Activated T-helper 9 cell treated with anti-CD3 and anti-CD28 coated beads, Interleukin-2, amount 50 U/mL, for 16 hours (primary cell): ENCODE data around the gene VAV2.

Source experiments
- DNase-seq: peaks from one replicate; pipeline ENCODE4 v3.0.0-alpha.2; 2020; ENCODE audit warnings: low read depth

VAV2 gene

DNA sequence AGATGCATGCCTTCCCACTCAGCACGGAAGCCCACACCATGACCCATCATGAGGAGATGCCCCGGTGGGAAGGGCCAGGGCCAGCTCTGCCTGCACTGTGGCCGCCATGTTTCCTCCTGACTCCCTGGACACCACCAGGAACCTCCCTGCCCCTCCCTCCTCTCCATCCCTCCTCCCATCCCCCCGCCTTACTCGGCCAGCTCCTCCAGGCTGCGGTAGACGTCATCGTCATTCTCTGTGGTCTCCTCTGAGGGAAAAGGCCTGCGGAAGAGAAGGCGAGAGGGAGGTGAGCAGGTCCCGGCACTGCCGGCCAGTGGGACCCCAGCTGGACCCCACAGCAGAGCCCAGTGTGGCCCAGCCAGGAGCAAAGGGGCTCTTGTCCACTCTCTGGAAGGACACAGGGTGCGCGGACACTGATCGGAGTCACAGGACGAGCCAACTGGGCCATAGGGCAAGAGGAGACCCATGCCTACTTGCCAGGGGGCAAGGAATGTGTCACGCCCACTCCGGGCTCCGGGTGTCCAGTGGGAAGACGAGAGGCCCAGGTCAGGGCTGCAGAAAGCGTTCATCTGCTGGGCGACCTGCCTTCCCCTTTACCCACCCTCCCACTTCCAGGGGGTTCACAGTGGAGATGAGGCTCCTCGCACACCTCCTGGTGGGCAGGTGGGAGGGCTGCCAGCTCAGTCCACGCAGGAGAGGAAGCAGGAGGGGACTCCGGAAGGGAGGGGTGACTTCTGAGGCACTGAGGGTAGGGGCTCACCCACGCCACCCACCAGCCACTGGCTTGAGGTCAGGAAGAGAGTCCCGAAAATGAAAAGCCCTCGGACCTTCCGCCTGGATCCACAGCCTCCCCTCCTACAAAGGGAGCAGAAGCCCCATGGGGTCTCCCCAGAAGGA, 157.8 kb downstream of the VAV2 start:
- DNase-seq = no peak

DNA sequence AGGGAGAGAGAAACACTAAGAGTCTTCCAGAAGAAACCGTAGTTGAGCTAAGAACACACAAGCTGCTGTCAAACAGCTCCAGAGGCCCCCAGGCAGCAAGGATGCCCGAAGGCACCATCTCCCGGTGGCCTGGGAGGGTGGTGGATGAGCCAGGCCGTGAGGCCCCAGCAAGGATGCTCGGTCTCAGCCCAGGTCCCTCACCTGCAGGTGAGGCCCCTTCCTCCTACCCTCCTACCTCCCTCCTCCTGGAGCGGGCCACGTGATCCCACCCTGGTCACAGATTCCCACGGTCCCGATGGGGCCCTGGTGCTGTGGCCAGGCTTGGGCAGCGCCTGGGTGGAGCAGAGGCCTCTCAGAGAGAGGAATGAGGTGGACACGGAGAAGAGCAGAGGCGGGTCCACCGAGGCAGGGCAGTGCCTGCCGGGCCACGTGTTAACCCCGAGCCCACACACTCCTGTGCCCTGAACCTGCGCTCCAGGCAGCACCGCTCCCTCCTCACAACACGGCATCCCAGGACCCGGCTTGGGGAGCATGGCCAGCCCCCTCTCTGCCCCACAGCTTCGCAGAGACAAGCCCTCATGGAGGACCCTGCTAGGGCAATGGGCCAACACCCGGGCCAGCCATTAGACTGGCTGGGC, 158.6 kb downstream of the VAV2 start:
- DNase-seq = no peak

DNA sequence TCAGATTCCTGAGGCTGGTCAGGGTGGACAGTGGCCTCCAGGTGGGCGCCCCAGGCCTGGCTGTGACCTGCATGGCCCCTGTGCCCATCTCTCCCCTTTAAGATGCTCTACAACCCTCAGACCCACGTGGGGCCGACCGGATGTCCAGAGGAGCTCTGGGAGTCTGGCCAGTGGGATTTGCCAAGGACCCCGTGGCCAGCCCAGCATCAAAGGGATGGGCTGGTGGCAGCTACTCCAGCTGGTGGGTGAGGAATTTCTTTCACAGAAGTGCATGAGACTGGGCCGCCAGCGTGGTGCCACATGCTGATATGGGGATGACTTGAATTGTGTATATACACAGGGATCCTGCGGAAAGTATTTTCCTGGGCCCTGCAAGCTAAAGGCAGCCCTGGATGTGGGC, 159.2 kb downstream of the VAV2 start:
- DNase-seq = no peak

DNA sequence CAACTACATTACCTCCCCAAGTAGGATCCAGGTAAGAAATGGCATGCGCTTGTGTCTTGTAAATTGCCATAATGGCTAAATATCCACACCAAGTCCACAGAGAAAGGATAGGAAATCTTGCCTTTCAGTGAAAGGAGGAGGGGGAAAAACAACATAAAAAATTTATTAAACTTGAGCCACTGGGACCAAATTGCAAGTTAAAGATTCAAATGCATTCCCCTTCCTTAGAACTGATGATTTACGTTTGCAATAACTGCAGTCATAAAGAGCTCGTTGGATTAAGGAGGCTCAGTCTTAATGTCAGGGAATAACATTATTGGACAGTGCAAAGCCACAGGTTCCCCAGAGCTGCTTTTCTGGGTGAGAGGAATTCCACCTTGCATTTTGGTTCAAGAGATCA, 161.4 kb downstream of the VAV2 start:
- no peak for DNase-seq

GRCh38 chr9:133830310-133830709, 161.8 kb downstream of the VAV2 start:
- no peak for DNase-seq

DNA sequence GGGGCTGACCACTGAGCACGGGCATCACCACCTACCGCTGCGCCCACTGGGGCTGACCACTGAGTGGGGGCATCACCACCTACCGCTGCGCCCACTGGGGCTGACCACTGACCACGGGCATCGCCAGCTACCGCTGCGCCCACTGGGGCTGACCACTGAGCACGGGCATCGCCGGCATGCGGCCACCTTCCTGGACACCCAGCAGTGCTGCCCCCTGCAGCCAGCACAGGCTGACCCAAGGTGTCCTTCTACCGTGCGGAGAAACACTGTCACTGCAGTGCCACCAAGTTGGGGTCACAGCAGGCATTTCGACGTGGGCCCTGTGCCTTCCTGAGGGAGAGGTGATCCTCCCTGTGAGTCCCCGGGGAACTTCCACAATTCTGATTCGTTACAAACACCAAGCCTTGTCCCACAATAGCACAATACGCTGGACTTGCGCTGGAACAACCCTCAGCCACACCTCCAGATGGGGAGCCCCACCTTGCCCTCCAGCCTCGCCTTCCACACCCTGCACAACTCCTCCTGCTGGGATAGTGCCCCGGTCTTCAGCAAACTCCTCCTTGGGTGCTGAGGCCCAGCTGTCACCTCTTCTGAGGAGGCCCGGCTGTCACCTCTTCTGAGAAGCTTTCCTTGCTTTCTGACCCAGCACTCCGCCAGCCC, 163.7 kb downstream of the VAV2 start:
- no peak for DNase-seq

GRCh38 chr9:133826289-133827085, 165.6 kb downstream of the VAV2 start:
- no peak for DNase-seq

DNA sequence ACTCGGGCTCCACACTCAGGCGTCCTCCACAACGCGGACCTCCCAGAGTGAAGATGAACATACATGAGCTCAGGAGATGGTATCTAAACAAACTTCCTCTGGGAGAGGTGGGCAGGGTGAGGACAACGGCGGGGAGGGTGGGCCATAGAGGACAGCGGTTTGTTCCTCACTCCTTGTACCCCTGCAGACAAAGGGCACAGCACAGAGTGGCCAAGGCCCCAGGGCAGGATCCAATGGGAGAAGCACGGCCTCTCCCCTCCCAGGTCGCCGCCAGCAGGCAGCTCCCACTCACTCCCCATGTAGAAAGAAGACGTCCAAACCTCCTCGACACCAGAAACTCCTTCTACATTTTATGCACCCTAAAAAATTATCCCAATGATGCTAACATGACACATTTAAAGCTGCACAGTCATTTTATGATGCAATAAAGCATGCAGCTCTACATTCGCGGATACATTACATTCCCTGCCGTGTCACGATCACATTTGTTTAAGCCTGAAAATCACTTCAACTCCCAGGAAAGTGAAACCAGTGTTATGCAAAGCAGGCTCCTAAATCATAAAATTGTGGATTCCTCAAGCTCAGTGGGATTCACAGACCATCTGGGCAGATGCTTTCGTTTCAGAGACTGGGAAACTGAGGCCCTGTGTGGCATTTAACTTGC, 166.4 kb downstream of the VAV2 start:
- no peak for DNase-seq

DNA sequence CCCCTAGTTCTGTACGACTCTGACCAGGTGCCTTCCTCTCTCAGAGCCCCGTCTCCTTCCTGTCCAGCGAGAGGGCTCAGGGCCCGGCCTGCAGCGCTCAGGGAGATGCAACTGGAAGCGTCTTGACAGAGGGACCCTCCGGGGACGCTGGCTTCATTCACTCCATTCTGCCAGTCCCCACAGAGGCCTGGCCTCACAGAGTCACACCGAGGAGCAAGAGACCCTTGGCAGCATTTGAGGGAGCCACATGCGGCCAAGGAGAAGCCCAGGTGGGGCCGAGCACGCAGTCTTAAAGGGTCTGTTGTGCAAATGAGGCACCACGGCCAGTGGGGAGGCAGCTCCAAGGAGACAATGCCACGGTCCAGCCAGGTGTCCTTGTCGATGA, 167.3 kb downstream of the VAV2 start:
- no peak for DNase-seq

DNA sequence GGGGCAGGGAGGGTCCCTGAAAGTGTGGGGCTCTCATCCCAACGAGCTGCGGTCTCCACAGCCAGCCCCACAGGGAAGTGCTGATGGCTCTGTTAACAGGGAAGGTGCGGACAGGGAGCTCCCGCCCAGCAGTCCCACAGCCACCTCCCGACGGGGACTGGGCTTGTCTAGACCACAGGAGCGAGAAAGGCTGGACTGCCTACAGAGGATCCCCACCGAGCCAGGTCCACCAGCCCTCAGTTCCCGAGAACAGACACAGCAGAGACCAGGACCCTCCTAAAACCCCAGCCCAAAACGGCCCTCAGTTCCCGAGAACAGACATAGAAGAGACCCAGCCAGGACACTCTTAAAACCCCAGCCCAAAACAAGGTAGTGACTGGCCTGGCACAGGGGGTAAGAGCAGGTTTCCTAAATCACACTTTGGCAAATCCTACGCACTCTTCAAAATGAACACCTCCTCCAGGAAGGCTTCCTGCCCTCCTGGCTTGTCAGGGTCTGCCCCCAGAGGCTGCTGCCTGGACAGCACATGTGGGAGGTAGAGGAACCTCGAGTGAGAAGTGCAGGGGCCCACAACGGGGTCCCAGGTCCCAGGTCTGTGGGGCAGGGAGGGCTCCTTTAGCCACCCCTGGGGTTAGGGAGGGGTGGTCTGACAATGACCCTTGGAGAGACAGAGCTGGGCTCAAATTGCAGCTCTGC, 167.9 kb downstream of the VAV2 start:
- no peak for DNase-seq

DNA sequence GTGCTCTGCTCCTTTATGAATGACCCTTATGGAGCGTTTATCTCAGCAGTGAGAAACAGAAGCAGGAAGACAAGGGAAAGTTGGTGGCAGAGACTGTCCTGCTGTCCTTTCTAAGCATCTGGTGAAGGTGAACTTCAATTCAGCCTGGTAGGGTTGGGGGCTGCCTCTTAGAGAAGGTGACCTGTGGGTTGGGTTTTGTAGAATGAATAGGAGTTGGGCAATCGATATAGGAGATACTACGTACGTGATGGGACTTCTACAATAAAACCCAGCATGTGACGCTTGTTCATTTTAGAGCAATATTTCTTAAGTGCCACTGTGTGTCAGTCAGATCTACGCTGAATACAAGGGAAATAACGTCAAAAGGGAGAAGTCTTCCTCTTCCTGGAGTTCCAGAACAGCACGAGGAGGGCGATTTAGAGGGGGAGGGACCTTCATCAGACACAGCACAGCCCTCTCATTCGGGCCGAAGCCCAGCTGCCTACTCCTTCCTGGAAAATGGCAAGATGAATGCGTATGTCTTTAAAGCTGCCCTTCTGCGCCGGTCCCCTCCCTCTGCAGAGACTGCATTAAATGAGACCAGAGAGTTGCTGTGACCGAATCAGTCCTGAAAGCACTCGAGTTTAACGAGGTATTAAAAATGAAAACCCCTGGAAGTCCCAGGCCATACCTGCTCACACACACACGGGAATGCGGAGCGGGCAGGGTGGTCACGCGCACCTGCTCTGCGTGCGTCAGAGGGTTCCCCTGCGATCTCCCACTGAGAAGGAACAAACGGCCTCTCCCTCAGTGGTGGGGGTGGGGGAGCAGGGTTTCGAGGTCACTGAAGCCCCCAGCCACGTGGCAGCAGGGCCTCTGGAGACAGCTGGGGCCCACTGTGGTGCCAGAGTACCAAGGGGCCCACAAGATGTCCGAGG, 168.7 kb downstream of the VAV2 start:
- no peak for DNase-seq

- no peak for DNase-seq
Observed at GRCh38 chr9:133822430-133823065, 169.6 kb downstream of the VAV2 start.

DNA sequence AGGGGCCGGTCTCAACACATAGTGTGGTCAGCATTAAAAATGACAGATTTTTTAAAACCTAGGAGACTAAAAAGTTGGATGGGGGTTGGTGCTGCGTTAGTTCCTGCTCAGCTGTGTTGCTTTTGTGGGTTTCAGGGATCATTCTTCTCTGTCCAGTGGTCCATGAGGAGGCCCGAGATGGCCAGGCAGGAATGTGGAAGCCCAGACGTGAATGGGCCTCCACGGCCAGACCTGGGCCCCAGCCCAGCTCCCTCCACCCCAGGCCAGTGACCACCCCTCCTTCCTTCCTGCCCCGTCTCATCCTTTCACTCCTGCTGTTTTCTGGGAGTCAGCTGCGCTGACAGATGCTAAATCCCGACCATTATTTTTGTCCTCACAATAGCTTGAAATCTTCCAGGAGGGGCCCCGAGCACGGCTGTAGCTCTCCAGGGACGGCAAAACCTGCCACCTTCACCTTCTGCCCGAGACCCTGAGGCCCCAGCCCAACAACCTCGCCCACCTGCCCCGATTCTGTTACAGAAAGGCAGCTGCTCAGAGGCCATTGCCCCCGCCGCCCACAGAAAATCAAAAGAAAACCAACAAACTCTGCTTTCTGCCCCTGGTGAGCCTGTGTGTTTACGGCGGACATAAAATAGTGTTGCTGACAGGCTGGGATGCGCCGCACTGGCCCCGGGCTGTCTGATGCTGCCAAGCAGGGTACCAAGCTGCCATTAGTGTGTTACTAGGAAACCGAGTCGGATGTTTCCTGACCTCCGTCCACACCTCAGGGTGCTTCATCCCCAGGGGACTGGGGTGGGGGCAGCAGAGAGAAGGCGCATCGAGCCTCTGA, 170.3 kb downstream of the VAV2 start:
- no peak for DNase-seq

DNA sequence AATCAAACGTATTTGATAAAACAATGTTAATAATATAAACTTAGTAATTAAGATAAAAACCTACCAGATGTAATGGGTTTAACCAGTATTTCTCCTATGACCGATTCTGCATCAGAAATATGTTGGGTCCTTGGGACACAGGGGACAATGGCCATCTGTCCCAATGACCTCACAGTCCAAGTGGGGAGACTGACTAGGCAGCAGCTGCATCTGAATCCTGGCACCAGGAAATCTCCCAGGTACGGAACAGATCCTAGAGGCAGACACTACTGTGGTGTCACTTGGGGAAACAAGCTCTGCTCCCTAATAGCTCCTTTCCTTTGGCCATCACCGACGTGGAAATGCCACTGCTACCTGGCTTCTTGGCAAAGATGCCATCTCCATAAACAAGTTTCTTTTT, 172.2 kb downstream of the VAV2 start:
- no peak for DNase-seq

DNA sequence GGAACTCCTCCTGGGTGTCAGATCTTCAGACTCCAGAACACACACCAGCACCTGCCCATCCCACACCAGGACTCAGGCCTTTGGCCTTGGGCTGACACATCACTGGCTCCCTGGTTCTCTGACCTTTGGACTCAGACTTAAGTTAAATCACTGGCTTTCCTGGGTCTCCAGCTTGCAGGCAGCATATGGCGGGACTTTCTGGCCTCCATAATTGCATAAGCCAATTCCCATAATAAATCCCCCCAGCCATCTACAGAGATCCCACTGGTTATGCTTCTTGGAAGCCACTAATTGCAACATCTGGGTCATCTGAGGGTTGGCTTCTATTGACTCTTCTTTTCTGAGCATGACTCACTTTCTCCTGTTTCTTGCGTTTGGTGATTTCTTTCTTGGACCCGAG, 173.7 kb downstream of the VAV2 start:
- DNase-seq = no peak

DNA sequence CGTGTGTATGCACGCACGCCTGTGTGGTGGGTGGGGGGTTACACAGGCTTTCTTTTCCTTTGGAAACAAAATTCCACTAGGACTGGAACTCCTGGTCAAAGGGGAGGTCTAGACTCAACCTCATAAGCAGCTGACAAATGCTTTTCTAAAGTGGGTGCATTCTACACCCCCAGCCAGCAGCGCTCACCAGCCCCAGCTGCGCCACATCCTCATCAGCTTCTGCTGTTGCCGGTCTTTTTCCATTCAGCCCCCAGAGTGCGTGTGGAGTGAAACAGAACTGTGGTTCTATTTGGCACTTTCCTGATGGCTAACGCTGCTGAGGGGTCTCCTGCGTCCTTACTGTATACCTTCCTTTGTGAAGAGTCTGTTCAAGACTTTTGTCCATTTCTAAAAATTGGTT, 176.3 kb downstream of the VAV2 start:
- no peak for DNase-seq

DNA sequence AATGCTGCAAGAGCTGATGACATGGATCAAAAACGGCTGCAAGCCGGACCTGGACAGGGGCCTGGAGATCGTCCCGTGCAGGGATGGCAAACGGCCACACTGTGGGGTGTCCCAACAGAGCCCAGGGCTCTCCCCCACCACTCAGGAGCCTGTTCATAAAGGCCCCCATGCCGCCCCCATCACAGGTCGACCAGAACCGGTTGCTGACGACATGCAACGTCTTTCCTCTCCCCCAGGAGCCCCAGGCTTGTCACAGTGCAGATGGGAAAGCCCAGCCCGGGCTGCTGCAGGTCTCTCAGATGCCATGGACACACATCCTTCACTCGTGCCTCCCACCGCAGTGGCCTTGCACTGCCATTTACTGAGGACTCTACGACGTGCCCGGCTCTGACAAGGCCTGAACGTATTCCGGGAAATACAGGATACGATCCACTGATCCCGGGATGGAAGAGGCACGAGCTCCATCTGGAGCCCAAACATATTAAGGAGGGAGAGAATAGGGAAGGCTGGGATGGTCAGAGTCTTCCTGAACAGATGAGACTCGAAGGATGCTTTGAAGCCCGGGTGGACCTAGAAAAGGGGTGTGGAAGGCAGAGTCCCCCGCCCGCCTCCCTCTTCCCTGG, 177.4 kb downstream of the VAV2 start:
- no peak for DNase-seq
